HG02763 (cell line): Measurements from ENCODE around the gene ANK3.

Experiments used
- ATAC-seq: cut with Tn5 transposase; IDR thresholded peaks from one replicate; pipeline ENCODE4 v1.9.1; 2021; ENCODE audit warnings: mild to moderate bottlenecking, moderate library complexity; ENCODE audit not compliant: unreplicated experiment

The ANK3 gene

DNA sequence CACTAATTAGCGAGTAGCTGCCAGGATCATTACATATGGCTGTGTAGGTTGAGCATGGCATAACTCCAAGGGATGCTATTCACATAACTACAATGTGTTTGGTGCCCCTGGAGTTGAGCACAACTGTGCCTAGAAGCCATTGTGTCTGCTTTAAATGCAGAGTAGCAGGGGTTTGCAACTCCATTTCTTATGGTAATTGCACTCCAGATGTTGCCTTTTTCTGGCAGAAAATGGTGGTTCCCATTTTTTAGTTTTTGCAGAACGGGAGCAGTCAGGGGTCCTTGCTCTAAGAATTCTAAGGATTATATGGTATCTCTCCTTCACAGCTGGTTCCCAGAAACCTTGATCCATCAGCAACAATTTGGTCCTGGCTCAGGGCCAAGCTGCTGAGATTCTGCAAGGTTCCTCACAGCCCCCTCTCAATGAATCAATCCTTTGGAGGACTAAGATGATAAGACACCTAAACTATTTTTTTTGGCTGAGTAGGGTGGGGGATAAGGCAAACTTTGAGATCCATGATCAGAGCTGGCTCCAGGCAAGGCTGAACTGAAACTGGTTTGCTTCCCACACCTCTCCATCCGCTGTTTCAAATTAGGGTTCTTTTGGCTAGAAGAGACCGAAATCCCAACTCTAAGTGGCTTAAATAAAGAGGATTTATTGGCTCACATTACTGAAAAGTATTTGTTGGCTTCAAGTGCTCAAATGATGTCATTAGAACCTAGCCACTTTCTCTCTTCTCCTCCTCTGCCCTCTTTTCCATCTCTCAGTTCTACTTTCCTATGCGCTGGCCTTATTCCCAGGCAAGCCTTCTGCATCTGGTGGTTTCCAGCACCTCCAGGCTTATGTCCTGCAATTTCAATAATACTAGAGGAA is 385.8 kb downstream of the ANK3 start:
- ATAC-seq = no peak

GRCh38 chr10:60000747-60001146 is 388.9 kb downstream of the ANK3 start:
- no peak for ATAC-seq

DNA sequence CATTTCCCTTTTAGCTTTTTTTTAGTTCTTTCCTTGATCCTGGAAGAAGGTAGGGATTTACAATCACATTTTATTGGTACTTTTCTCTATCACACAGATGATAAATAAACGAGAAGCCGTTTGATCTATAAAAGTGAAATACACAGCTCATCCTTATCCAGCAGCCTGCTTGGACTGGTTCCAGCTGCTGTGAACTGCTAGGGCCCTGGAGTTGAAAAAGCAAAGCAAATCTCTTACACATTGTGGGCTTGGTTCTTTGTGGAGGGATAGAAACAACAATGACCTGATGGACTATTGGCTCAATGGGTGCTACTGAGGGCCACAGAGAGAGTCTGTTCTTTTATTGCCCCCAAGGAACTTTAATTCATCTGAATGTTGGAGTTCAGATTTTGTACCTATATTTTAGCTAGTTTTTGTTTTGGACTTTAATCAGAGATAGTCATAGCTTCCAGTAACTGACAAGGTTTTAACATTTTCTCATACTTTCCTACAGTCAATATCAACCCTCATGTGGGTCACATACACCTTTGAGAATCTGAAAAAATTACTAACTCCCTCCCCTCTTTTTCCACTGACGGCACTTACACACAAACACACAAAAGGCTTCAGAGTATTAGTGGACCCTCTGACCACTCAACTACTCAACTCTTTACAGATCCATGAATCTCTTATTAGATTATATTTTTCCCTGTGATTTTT is 391.7 kb downstream of the ANK3 start:
- ATAC-seq = no peak

- ATAC-seq = no peak
Observed at GRCh38 chr10:59995862-59996261, 393.8 kb downstream of the ANK3 start.

DNA sequence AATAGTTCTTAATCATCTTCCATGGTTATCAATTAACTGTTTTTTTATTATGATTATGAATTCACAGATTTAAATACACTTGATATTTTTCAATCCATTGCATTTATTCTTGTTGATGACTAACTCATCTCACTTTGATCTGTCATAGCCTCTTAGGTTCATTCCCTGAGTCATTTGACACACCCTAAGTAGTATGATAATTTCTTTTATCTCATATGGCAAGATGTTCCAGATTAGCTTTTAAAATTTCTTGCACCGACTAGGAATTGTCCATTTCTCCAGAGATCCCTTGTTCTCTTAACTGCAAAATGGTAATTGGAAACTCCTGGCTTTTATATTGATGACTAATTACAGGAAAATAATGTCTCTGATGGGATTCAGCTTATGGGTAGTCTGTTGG is 395.7 kb downstream of the ANK3 start:
- no peak for ATAC-seq

DNA sequence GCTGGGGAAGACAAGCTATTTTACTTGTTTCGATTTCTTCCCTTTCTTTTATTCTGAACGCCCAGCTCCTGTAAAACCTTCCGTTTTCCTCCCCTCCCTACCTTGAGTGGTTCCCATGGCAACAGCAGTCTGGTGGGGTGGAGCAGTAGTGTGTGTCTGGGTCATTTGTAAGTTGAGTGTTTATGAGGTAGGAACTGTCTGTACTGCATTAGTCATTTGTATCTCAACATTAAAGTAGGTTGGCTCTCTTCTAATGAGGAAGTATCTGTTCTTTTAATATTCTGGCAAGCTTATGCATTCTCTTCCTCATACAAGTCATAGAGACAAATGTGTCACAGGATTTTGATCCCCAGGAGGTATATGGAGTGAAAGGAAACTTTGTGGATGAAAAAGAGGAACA is 398.0 kb downstream of the ANK3 start:
- ATAC-seq = no peak

- no peak for ATAC-seq
Observed at GRCh38 chr10:59991117-59991516, 398.6 kb downstream of the ANK3 start.

GRCh38 chr10:59985639-59986038 is 404.0 kb downstream of the ANK3 start:
- no peak for ATAC-seq

- ATAC-seq = no peak
Observed at GRCh38 chr10:59984415-59984814, 405.3 kb downstream of the ANK3 start.

DNA sequence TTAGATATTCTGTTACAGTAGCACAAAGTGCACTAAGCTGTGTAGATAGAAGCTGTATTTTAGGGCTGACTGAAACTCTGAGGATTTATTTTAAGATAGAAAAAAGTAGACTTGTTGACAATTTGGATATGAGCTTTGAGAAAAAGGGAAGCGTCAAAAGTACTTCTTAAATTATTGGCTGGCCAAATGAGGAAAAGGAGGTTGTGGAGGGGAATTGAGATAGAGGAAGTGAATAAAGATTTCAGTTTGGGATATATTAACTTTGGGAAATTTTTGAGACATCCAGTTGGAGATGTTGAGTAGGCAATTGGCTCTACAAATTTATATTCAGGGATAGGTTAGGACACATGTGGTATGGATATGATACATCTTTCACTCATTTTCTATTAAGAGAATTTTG is 409.3 kb downstream of the ANK3 start:
- ATAC-seq = no peak

GRCh38 chr10:59977486-59977885 is 412.2 kb downstream of the ANK3 start:
- no peak for ATAC-seq

DNA sequence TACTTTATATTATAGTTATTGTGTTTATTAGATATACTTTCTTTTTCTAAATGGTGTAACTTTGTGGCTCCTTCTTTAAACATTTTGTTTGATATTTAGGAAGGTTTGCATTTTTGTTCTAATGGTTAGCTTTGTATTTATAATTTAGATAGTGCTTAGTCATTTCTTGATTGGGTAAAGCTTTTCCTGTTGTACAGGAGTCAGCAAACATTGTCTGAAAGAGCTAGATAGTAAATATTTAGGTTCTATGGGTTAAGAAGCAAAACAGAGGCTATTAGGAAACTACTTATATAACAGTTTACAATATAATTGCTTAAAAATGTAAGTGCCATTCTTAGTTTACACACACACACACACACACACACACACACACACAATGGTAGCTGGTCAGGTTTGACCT is 412.8 kb downstream of the ANK3 start:
- no peak for ATAC-seq
